SU-DHL-6 (cell line): ENCODE measurements around the gene FAM118A.
"Not testable (repeated sequence)": the region's sequence is repeated elsewhere in the genome, so short reads cannot be mapped to it uniquely, and the experiment has no call there.

Experiments
- H2AFZ ChIP-seq: fragments of 200-600 bp; sonication (generic); 2 replicates; pipeline ENCODE4 v1.6.1; 2014; ENCODE audit warnings: low read depth, mild to moderate bottlenecking, moderate library complexity, mixed read lengths, antibody characterized with exemption, low read length; ENCODE audit not compliant: severe bottlenecking
- H3F3A ChIP-seq: fragments of 200-600 bp; shearing (Covaris generic); 2 replicates; pipeline ENCODE4 v1.6.0; 2016; ENCODE audit warnings: antibody characterized with exemption, mild to moderate bottlenecking; ENCODE audit not compliant: insufficient read depth
- H3K27ac ChIP-seq: fragments of 200-600 bp; sonication (generic); 2 replicates; pipeline ENCODE4 v1.5.1; 2016; ENCODE audit warnings: low read depth, mild to moderate bottlenecking, low read length, moderate library complexity, mixed read lengths
- H3K27me3 ChIP-seq: fragments of 200-600 bp; sonication (generic), shearing (Covaris generic); 2 replicates; pipeline ENCODE4 v1.6.0; 2014; ENCODE audit warnings: mild to moderate bottlenecking, low read length
- H3K36me3 ChIP-seq: fragments of 200-600 bp; sonication (generic); 2 replicates; pipeline ENCODE4 v1.6.1; 2014; ENCODE audit warnings: mild to moderate bottlenecking, low read length, mixed read lengths
- H3K4me2 ChIP-seq: fragments of 300-600, 200-600 bp; shearing (Covaris generic), sonication (generic); 2 replicates; pipeline ENCODE4 v1.6.0; 2014; ENCODE audit warnings: low read length, low read depth, mild to moderate bottlenecking; ENCODE audit not compliant: poor library complexity, severe bottlenecking
- H3K4me3 ChIP-seq: fragments of 200-600 bp; sonication (generic); 2 replicates; pipeline ENCODE4 v1.5.1; 2014; ENCODE audit warnings: antibody characterized with exemption, low read length, mild to moderate bottlenecking, mixed read lengths; ENCODE audit not compliant: insufficient read depth, poor library complexity, severe bottlenecking
- H3K79me2 ChIP-seq: fragments of 200-600 bp; sonication (generic); 2 replicates; pipeline ENCODE4 v1.6.1; 2014; ENCODE audit warnings: mild to moderate bottlenecking, low read length, moderate library complexity; ENCODE audit not compliant: insufficient read depth
- H3K9ac ChIP-seq: fragments of 200-600 bp; sonication (generic); 2 replicates; pipeline ENCODE4 v1.7.0; 2014; ENCODE audit warnings: mild to moderate bottlenecking, low read length
- H3K9me2 ChIP-seq: fragments of 200-600 bp; sonication (generic); replicated peaks from 2 replicates; pipeline ENCODE4 v1.6.1; 2014; ENCODE audit warnings: low read length; ENCODE audit not compliant: insufficient read depth
- H3K9me3 ChIP-seq: fragments of 200-600 bp; sonication (generic); 2 replicates; pipeline ENCODE4 v1.6.1; 2014; ENCODE audit warnings: low read length, mixed read lengths; ENCODE audit not compliant: insufficient read depth
- H4K20me1 ChIP-seq: fragments of 200-600 bp; sonication (generic); 2 replicates; pipeline ENCODE4 v1.6.1; 2014; ENCODE audit warnings: low read depth, mild to moderate bottlenecking, antibody characterized with exemption, low read length, moderate library complexity, mixed read lengths
- EZH2phosphoT487 ChIP-seq: fragments of 200-600 bp; sonication (generic), shearing (Covaris generic); conservative IDR thresholded peaks from 2 replicates; pipeline ENCODE4 v1.6.1; 2018; ENCODE audit warnings: mild to moderate bottlenecking, antibody characterized with exemption, low read length, moderate library complexity, mixed read lengths
- TF ChIP-seq, protein P1 (sequence below): fragments of 200-600 bp; sonication (generic); IDR thresholded peaks from one replicate; pipeline ENCODE4 v1.5.1; 2017; ENCODE audit warnings: antibody characterized with exemption, mild to moderate bottlenecking, low read length, moderate library complexity; ENCODE audit not compliant: insufficient read depth, poor library complexity, severe bottlenecking

FAM118A gene

DNA sequence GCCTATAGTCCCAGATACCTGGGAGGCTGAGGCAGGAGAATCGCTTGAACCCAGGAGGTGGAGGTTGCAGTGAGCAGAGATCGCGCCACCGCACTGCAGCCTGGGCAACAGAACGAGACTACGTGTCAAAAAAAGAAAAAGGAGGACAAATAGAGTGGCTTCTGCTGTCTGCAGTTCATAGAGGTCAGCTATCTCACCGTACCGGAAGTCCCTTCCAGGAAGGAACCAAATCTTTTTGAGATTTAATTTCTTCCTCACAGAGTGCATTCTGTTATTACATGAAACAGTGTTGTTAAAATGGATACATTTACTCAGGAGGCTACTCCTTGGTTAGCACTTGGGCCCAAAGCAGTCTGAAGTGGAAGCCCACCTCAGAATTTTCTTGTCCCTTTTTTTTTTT is 33.4 kb downstream of the FAM118A start:
- no peaks in the 10 kb centered on the region for H3K9me2 ChIP-seq
- no peaks in the 10 kb centered on the region for H3K9me3 ChIP-seq
- H2AFZ ChIP-seq = no peak overlapping the region
- no peak overlapping the region for H3K27ac ChIP-seq
- no peak overlapping the region for H3K4me2 ChIP-seq
- no peak for TF ChIP-seq EZH2phosphoT487
- TF ChIP-seq, protein P1, sequence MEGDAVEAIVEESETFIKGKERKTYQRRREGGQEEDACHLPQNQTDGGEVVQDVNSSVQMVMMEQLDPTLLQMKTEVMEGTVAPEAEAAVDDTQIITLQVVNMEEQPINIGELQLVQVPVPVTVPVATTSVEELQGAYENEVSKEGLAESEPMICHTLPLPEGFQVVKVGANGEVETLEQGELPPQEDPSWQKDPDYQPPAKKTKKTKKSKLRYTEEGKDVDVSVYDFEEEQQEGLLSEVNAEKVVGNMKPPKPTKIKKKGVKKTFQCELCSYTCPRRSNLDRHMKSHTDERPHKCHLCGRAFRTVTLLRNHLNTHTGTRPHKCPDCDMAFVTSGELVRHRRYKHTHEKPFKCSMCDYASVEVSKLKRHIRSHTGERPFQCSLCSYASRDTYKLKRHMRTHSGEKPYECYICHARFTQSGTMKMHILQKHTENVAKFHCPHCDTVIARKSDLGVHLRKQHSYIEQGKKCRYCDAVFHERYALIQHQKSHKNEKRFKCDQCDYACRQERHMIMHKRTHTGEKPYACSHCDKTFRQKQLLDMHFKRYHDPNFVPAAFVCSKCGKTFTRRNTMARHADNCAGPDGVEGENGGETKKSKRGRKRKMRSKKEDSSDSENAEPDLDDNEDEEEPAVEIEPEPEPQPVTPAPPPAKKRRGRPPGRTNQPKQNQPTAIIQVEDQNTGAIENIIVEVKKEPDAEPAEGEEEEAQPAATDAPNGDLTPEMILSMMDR = no peak
- H3K79me2 ChIP-seq = no peaks in the 10 kb centered on the region
- H4K20me1 ChIP-seq = no peaks in the 10 kb centered on the region
- no peaks in the 10 kb centered on the region for H3K27me3 ChIP-seq
- H3F3A ChIP-seq = no peaks in the 10 kb centered on the region
- no peaks in the 10 kb centered on the region for H3K36me3 ChIP-seq
- no peak overlapping the region for H3K9ac ChIP-seq
- H3K4me3 ChIP-seq = no peak overlapping the region

DNA sequence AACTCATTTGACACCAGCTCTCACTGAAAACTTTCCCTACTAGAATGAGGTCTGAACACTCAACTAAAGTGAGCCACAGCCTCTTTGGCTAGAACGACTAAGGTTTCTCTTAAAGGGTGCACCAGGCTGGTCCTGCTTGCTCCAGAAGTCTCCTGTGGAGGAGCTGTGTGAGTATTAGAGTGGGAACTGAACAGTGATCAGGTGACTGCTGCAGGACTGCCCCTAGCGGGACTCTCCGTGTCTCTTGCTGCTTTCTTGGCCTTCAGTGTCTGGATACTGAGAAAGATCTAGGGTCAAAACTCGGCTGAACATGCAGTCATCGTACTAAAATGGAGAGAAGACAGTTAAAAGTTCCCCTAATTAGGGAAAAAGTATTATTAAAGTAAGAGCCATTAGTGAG is 34.6 kb downstream of the FAM118A start:
- H3F3A ChIP-seq = no peaks in the 10 kb centered on the region
- no peaks in the 10 kb centered on the region for H3K9me3 ChIP-seq
- no peaks in the 10 kb centered on the region for H3K27me3 ChIP-seq
- H2AFZ ChIP-seq = no peak overlapping the region
- H3K27ac ChIP-seq = no peak overlapping the region
- H3K79me2 ChIP-seq = no peaks in the 10 kb centered on the region
- H3K4me3 ChIP-seq = no peak overlapping the region
- H3K36me3 ChIP-seq = no peaks in the 10 kb centered on the region
- H3K9me2 ChIP-seq = no peaks in the 10 kb centered on the region
- H3K4me2 ChIP-seq = no peak overlapping the region
- H4K20me1 ChIP-seq = no peaks in the 10 kb centered on the region
- no peak for TF ChIP-seq EZH2phosphoT487
- TF ChIP-seq, protein P1 = no peak
- no peak overlapping the region for H3K9ac ChIP-seq

DNA sequence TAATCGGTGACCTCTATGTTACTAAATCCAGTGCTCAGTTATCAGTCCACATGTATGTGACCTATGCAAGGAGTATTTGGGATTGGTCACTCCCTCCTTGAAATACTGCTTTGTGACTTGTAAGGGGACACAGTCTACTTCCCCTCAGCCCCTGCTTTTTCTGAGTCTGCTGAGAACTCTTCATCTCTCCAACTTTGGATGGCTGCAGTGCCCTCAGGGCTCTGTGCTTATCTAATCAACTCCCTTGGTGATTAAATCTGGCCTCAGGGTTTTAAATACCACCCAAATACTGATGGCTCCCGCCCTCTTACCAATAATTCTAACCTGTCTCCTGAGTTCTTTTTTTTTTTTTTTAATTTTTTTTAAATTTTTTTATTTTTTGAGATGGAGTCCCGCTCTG is 40.2 kb downstream of the FAM118A start:
- no peaks in the 10 kb centered on the region for H3F3A ChIP-seq
- H3K79me2 ChIP-seq = no peaks in the 10 kb centered on the region
- H3K36me3 ChIP-seq = no peaks in the 10 kb centered on the region
- no peaks in the 10 kb centered on the region for H4K20me1 ChIP-seq
- H3K4me2 ChIP-seq = no peak overlapping the region
- H3K27me3 ChIP-seq = no peaks in the 10 kb centered on the region
- no peak overlapping the region for H3K27ac ChIP-seq
- no peaks in the 10 kb centered on the region for H3K9me2 ChIP-seq
- no peak overlapping the region for H2AFZ ChIP-seq
- no peaks in the 10 kb centered on the region for H3K9me3 ChIP-seq
- TF ChIP-seq EZH2phosphoT487 = no peak
- TF ChIP-seq, protein P1 = no peak
- no peak overlapping the region for H3K4me3 ChIP-seq
- H3K9ac ChIP-seq = no peak overlapping the region

DNA sequence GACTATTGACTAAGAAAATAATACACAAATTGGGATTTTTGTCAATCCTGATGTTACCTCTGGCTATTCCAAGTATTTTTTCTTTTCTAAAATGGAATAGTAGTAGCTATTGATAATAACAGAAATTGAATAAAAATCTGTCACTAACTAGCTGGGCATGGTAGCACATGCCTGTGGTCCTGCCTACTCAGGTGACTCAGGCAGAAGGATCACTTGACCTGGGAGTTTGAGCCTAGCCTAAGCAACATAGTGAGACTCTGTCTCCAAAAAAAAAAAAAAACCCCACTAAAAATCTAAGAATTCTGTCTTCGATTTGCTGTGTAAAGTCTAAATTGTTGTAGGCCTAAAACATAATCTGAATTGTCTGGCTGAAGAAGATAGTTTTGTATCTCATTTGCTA is 42.2 kb downstream of the FAM118A start:
- no peak overlapping the region for H2AFZ ChIP-seq
- H3K36me3 ChIP-seq = no peaks in the 10 kb centered on the region
- no peak overlapping the region for H3K27ac ChIP-seq
- H3K79me2 ChIP-seq = no peaks in the 10 kb centered on the region
- H3K4me3 ChIP-seq = no peak overlapping the region
- no peaks in the 10 kb centered on the region for H3K9me3 ChIP-seq
- H4K20me1 ChIP-seq = no peaks in the 10 kb centered on the region
- no peaks in the 10 kb centered on the region for H3F3A ChIP-seq
- TF ChIP-seq EZH2phosphoT487 = no peak
- TF ChIP-seq, protein P1 = no peak
- no peaks in the 10 kb centered on the region for H3K27me3 ChIP-seq
- no peak overlapping the region for H3K9ac ChIP-seq
- H3K9me2 ChIP-seq = no peaks in the 10 kb centered on the region
- no peak overlapping the region for H3K4me2 ChIP-seq

DNA sequence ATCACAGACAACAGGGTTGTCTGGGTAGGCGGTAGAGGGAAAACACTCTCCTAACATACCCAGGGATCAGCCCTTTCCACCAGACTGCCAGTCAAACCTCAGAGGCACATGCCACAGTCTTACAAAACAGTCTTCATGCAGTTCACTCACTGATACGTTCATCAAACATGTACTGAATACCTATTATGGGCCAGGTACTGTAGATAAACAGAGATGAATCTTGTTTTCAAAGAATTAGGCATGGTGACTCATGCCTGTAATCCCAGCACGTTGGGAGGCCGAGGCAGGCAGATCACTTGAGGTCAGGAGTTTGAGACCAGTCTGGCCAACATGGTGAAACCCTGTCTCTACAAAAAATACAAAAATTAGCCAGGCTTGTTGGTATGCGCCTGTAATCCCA is 43.0 kb downstream of the FAM118A start:
- not testable (repeated sequence) for H3K4me3 ChIP-seq, H2AFZ ChIP-seq, H3K9me2 ChIP-seq, H3K27me3 ChIP-seq, H3K4me2 ChIP-seq, H3K79me2 ChIP-seq, H3F3A ChIP-seq, H3K9me3 ChIP-seq, H3K36me3 ChIP-seq, H3K9ac ChIP-seq, H3K27ac ChIP-seq, H4K20me1 ChIP-seq
